A673 (cell line): ENCODE results near the gene KCTD21. TPM values are rescaled to one million over a fixed set of nuclear protein-coding genes. Genes with fewer than 3 reads are reported as not detected.

Source experiments
- BruUV-seq: library from RNA; stranded (reverse); fragments of 400-500 nt; replicated peaks from 2 replicates; lab custom pipeline; 2021; lab: Mats Ljungman, UMichigan
- CTCF ChIA-PET: fragments of 300-600 bp; sonication (Branson Sonifier 250); formaldehyde crosslinking; loops from one replicate; lab custom pipeline; 2022; ENCODE audit warnings: antibody characterized with exemption; lab: Charles Lee
- POLR2A ChIA-PET: fragments of 300-600 bp; sonication (Branson Sonifier 250); formaldehyde crosslinking; loops from one replicate; lab custom pipeline; 2022; ENCODE audit warnings: antibody characterized with exemption; ENCODE audit not compliant: low non-redundant PET; lab: Charles Lee
- DNase-seq: peaks from one replicate; pipeline ENCODE4 v3.0.0-alpha.2; 2015; ENCODE audit warnings: low spot score
- H3K27ac ChIP-seq: fragments of 200-600 bp; sonication (generic); 2 replicates; pipeline ENCODE4 v1.5.1; 2016; ENCODE audit warnings: mixed run types, low read depth, mild to moderate bottlenecking, mixed read lengths, antibody characterized with exemption, low read length; ENCODE audit not compliant: poor library complexity, severe bottlenecking
- H3K27me3 ChIP-seq: fragments of 200-600 bp; sonication (generic); replicated peaks from 2 replicates; pipeline ENCODE4 v1.6.1; 2017; ENCODE audit warnings: mixed run types, low read depth, mild to moderate bottlenecking, mixed read lengths, antibody characterized with exemption, low read length; ENCODE audit not compliant: insufficient read depth, poor library complexity
- H3K36me3 ChIP-seq: fragments of 200-600 bp; sonication (generic); 2 replicates; pipeline ENCODE4 v1.6.1; 2016; ENCODE audit warnings: mixed run types, mild to moderate bottlenecking, mixed read lengths, antibody characterized with exemption, low read length; ENCODE audit not compliant: insufficient read depth, poor library complexity, severe bottlenecking
- H3K4me1 ChIP-seq: fragments of 200-600 bp; sonication (generic); 2 replicates; pipeline ENCODE4 v1.6.1; 2017; ENCODE audit warnings: mixed run types, mild to moderate bottlenecking, mixed read lengths, antibody characterized with exemption, low read length; ENCODE audit not compliant: insufficient read depth, poor library complexity, severe bottlenecking
- H3K4me3 ChIP-seq: fragments of 200-600 bp; sonication (generic); 2 replicates; pipeline ENCODE4 v1.5.1; 2016; ENCODE audit warnings: low read depth, mixed run types, mild to moderate bottlenecking, mixed read lengths, low read length; ENCODE audit not compliant: poor library complexity, severe bottlenecking
- H3K9me3 ChIP-seq: fragments of 200-600 bp; sonication (generic); 2 replicates; pipeline ENCODE4 v1.6.1; 2016; ENCODE audit warnings: mixed run types, low read depth, mild to moderate bottlenecking, mixed read lengths, antibody characterized with exemption, low read length; ENCODE audit not compliant: poor library complexity, severe bottlenecking
- CTCF ChIP-seq: fragments of 300-800, 200-600 bp; sonication (generic); conservative IDR thresholded peaks from 2 replicates; pipeline ENCODE4 v1.5.1; 2017; ENCODE audit warnings: low read depth, mild to moderate bottlenecking, antibody characterized with exemption, low read length, moderate library complexity, mixed read lengths
- EZH2 ChIP-seq: fragments of 200-600 bp; sonication (generic); IDR thresholded peaks from 2 replicates; pipeline ENCODE4 v1.6.1; 2017; ENCODE audit warnings: borderline replicate concordance, low read depth, mild to moderate bottlenecking, mixed read lengths, antibody characterized with exemption, low read length; ENCODE audit not compliant: poor library complexity, severe bottlenecking
- intact Hi-C: fragments of 100-400 bp; cut with micrococcal nuclease; formaldehyde crosslinking; loops from one replicate; pipeline ENCODE4 v1.10.0; 2022; ENCODE audit not compliant: unreplicated experiment
- total RNA-seq: library from RNA; stranded (reverse); gene quantifications from 2 replicates; pipeline ENCODE4 v1.2.3, GENCODE V29; 2021

KCTD21 gene
- total RNA-seq, 1 experiment from 2014 or later = 3.5 TPM

- ChIA-PET CTCF (no interaction called here), POLR2A (no interaction called here)
- Histone ChIP-seq H3K4me3 (no peak overlapping the region), H3K27me3 (no peaks in the 10 kb centered on the region), H3K9me3 (no peaks in the 10 kb centered on the region), H3K4me1 (peaks cover 13% of the 10 kb centered on the region), H3K36me3 (no peaks in the 10 kb centered on the region), H3K27ac (no peak overlapping the region)
- no peak for TF ChIP-seq CTCF
- TF ChIP-seq EZH2 = no peak
- DNase-seq = no peak
- BruUV-seq = no TSS peak
- intact Hi-C loops = no loop called here
Measured at GRCh38 chr11:78231962-78232501, 43.6 kb upstream of the KCTD21 start.

- ChIA-PET CTCF (interaction anchor here (0.6 kb wide), 1 partner anchor 189 kb away, joined by 4 read pairs; no protein-coding TSS in a partner anchor), POLR2A (no interaction called here)
- no TSS peak for BruUV-seq
- Histone ChIP-seq H3K27ac (no peak overlapping the region), H3K27me3 (no peaks in the 10 kb centered on the region), H3K9me3 (no peaks in the 10 kb centered on the region), H3K4me3 (no peak overlapping the region), H3K36me3 (no peaks in the 10 kb centered on the region), H3K4me1 (peaks cover 6% of the 10 kb centered on the region)
- peak; percentile 43 for DNase-seq
- intact Hi-C loops = no loop called here
- TF ChIP-seq EZH2 (no peak), CTCF (no peak)
Measured at GRCh38 chr11:78230161-78230877, 41.9 kb upstream of the KCTD21 start.

- intact Hi-C loops = loop anchor here (2.0 kb wide), 1 partner anchor 192 kb away; no protein-coding TSS in a partner anchor
Measured at GRCh38 chr11:78229106-78229505, 40.7 kb upstream of the KCTD21 start.

More at GRCh38 chr11:78229106-78229505, 40.7 kb upstream of the KCTD21 start:
- H3K27me3 ChIP-seq = no peaks in the 10 kb centered on the region
- no peaks in the 10 kb centered on the region for H3K36me3 ChIP-seq
- peaks cover 6% of the 10 kb centered on the region for H3K4me1 ChIP-seq
- CTCF ChIA-PET = no interaction called here
- no peak overlapping the region for H3K4me3 ChIP-seq
- H3K9me3 ChIP-seq = no peaks in the 10 kb centered on the region
- POLR2A ChIA-PET = no interaction called here
- BruUV-seq = no TSS peak
- TF ChIP-seq CTCF (no peak), EZH2 (no peak)
- no peak overlapping the region for H3K27ac ChIP-seq
- no peak for DNase-seq
